Measurements from ENCODE around the gene DCP1B.
A peak's percentile ranks its signal among the peaks of the same experiment; 100 is the strongest.

Gene DCP1B

DNA sequence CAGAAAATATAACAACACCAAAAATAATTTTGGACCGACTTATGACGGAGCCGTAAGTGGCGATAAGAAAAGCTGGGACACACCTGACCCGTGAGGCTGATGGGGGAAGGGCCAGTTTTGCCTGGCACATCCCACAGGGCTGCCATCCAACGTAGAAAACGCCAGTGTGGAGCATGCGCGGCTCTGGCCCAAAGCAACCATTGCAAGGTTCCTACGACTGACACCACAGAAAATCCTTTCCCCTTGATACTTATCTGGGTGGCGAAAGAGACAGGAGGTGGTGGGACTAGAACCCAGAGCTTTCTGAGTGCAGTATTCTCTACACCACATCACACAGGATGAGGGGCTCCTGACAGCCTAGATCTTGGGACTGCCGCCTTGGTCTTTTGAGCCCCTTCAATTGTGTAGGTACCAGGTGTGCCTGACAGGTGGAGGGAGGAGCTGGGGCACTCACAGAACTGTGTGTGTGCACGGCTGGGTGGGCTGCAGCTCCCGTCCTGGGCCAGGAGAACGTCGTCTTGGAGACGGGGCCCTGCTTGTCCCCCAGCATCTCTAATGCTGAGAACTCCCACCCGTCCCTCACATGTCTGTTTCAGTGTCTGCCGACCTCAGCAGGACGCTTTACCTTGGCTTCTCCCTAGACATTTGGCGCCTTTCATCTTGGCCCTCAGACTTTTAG lies 68.4 kb downstream of the DCP1B start:
- H3K4me3 ChIP-seq (ENCODE audit: low read depth in 1 of 2, low read length in 2 of 2), result no peak overlapping the region
- no peaks in the 10 kb centered on the region for H3K9me3 ChIP-seq (ENCODE audit: control insufficient read depth in 1 of 2, low read length in 2 of 2)
- peak overlapping the region in 1 of 2 donors; percentile 1 for H3K9ac ChIP-seq (ENCODE audit: low read depth in 1 of 2, low read length in 2 of 2)
- no peaks in the 10 kb centered on the region for H3K36me3 ChIP-seq (ENCODE audit: control insufficient read depth in 1 of 2, insufficient read depth in 2 of 2, low read length in 2 of 2)
- H3K4me1 ChIP-seq (ENCODE audit: control insufficient read depth in 1 of 2, insufficient read depth in 2 of 2, low read length in 2 of 2), result peaks cover 40 to 42% of the 10 kb centered on the region in 2 donors
- no peaks in the 10 kb centered on the region for H3K27me3 ChIP-seq (ENCODE audit: control insufficient read depth in 1 of 2, insufficient read depth in 2 of 2, low read length in 2 of 2)
- H3K27ac ChIP-seq (ENCODE audit: low read depth, low read length), result no peak overlapping the region

DNA sequence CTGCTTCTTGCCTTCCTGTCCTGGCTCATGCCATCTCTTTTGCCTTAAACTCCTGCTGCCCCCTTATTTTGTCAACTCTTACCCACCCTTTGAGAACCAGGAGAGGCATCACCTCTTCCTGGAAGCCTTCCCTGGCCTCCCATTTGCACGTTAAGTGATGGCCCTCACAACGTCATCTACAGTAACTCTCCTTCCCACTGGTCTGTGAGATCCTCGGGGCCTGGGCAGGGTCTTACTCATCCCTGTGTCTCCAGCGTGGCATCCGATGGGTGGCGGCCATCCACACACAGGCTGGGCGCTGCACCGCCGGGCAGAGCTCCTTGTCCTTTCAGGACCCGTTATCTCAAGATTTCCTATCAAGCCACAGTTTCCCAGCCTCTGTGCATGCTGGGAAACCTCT lies 69.0 kb downstream of the DCP1B start:
- Histone ChIP-seq H3K27me3 (ENCODE audit: control insufficient read depth in 1 of 2, insufficient read depth in 2 of 2, low read length in 2 of 2) (no peaks in the 10 kb centered on the region), H3K9me3 (ENCODE audit: control insufficient read depth in 1 of 2, low read length in 2 of 2) (no peaks in the 10 kb centered on the region), H3K36me3 (ENCODE audit: control insufficient read depth in 1 of 2, insufficient read depth in 2 of 2, low read length in 2 of 2) (no peaks in the 10 kb centered on the region), H3K4me1 (ENCODE audit: control insufficient read depth in 1 of 2, insufficient read depth in 2 of 2, low read length in 2 of 2) (peaks cover 40 to 42% of the 10 kb centered on the region in 2 donors), H3K4me3 (ENCODE audit: low read depth in 1 of 2, low read length in 2 of 2) (no peak overlapping the region), H3K9ac (ENCODE audit: low read depth in 1 of 2, low read length in 2 of 2) (no peak overlapping the region), H3K27ac (ENCODE audit: low read depth, low read length) (no peak overlapping the region)

DNA sequence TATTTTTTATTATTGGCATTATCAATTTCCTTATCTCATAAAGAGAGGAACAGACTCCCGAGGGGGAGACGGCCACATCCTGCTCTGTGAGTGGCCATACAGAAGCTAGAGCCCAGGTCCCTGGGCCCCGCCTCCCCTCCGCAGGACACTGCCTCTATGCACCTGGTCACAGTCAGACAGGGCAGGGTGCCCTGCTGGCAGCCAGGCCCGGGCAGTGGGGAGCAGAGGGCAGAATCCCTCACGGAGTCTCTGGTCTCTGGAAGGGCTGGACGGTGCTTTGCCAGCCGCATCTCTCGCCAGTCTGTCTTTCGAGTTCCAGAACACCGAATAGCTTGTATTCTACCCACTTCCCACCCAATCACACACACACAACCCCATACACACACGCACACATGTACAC lies 69.4 kb downstream of the DCP1B start:
- Histone ChIP-seq H3K36me3 (ENCODE audit: control insufficient read depth in 1 of 2, insufficient read depth in 2 of 2, low read length in 2 of 2) (no peaks in the 10 kb centered on the region), H3K4me1 (ENCODE audit: control insufficient read depth in 1 of 2, insufficient read depth in 2 of 2, low read length in 2 of 2) (peaks cover 39 to 42% of the 10 kb centered on the region in 2 donors), H3K4me3 (ENCODE audit: low read depth in 1 of 2, low read length in 2 of 2) (no peak overlapping the region), H3K27ac (ENCODE audit: low read depth, low read length) (no peak overlapping the region), H3K9me3 (ENCODE audit: control insufficient read depth in 1 of 2, low read length in 2 of 2) (no peaks in the 10 kb centered on the region), H3K9ac (ENCODE audit: low read depth in 1 of 2, low read length in 2 of 2) (no peak overlapping the region), H3K27me3 (ENCODE audit: control insufficient read depth in 1 of 2, insufficient read depth in 2 of 2, low read length in 2 of 2) (no peaks in the 10 kb centered on the region)

DNA sequence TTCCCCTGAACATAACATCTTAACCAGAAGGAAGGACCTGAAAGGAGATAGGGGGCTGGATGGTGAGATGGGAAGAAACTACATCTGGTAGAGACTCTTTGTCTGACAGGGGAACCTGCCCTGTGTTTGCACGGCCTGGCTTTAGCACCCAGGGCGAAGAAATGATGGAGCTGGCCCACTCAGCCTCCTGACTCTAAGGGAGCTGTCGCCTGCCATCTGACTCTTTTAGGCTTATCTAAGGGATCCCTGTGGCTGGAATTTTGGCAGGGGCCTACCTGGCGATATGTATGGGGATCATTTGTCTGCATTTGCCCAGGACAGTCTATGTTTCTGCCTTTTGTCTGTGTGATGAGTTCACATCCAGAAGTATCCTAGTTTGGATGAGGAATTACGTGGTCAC lies 70.2 kb downstream of the DCP1B start:
- no peaks in the 10 kb centered on the region for H3K36me3 ChIP-seq (ENCODE audit: control insufficient read depth in 1 of 2, insufficient read depth in 2 of 2, low read length in 2 of 2)
- no peak overlapping the region for H3K9ac ChIP-seq (ENCODE audit: low read depth in 1 of 2, low read length in 2 of 2)
- H3K27me3 ChIP-seq (ENCODE audit: control insufficient read depth in 1 of 2, insufficient read depth in 2 of 2, low read length in 2 of 2), result no peaks in the 10 kb centered on the region
- H3K9me3 ChIP-seq (ENCODE audit: control insufficient read depth in 1 of 2, low read length in 2 of 2), result no peaks in the 10 kb centered on the region
- H3K4me3 ChIP-seq (ENCODE audit: low read depth in 1 of 2, low read length in 2 of 2), result no peak overlapping the region
- no peak overlapping the region for H3K27ac ChIP-seq (ENCODE audit: low read depth, low read length)
- peaks cover 34 to 39% of the 10 kb centered on the region in 2 donors for H3K4me1 ChIP-seq (ENCODE audit: control insufficient read depth in 1 of 2, insufficient read depth in 2 of 2, low read length in 2 of 2)

DNA sequence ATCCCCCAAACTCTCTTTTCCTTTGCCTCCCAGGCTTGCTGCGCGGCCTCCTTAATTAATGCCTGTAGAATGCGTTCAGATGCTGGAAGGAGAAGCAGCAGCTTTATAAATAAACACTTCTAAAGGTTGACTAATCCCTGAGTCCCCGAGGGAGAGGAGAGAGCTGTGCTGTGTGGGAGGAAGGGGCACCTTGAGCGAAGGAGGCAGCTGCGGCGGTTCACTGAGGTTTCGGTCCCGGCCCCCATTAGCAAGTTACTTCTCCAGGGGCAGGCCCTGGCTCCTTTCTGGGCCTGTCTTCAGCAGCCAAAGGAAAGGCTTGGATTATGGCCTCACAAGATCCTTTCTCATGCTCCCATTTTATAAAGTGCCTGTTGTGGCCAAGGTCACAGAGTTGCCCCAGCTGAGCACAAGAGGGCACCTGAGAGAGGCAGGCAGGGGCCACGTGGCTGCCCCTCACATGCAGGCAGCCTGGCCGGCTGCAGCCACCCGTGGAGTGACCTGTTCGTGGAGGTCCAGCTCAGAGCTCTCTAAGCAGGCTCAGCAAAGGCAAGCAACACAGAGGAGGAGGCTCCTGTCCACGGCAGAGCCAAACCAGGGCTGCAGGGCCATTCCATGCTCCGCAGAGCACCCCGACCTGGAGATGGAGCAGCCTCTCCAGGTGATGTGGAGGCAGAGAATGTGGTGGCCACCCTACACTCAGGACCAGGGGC lies 70.8 kb downstream of the DCP1B start:
- Histone ChIP-seq H3K36me3 (ENCODE audit: control insufficient read depth in 1 of 2, insufficient read depth in 2 of 2, low read length in 2 of 2) (no peaks in the 10 kb centered on the region), H3K9ac (ENCODE audit: low read depth in 1 of 2, low read length in 2 of 2) (no peak overlapping the region), H3K4me3 (ENCODE audit: low read depth in 1 of 2, low read length in 2 of 2) (no peak overlapping the region), H3K27ac (ENCODE audit: low read depth, low read length) (no peak overlapping the region), H3K9me3 (ENCODE audit: control insufficient read depth in 1 of 2, low read length in 2 of 2) (no peaks in the 10 kb centered on the region), H3K27me3 (ENCODE audit: control insufficient read depth in 1 of 2, insufficient read depth in 2 of 2, low read length in 2 of 2) (no peaks in the 10 kb centered on the region), H3K4me1 (ENCODE audit: control insufficient read depth in 1 of 2, insufficient read depth in 2 of 2, low read length in 2 of 2) (peaks cover 28 to 35% of the 10 kb centered on the region in 2 donors)

DNA sequence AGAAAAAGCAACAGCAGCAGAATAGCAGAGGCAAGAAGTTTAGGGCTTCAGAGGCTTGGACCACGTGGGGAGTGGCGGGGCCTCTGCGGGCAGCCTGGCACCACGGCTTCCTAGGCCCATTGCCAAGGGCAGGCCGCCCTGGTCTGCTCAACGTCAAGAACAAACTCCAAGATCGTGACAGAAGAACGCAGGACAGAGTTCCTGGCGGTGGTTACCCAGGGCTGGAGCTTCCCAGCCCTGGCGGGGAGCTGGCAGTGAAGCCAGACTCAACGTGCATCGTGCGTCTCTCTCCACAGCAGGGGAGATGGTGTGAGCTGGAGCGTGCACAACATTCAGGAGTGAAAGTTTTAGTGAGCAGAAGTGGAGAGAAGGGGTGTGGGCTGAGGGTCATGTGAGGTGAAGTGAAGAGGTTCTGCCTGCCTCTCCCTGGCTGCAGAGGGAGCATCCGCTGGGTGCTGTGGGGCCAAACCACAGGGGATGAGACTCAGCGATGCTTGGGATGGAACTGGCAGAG lies 71.9 kb downstream of the DCP1B start:
- no peak overlapping the region for H3K9ac ChIP-seq (ENCODE audit: low read depth in 1 of 2, low read length in 2 of 2)
- no peaks in the 10 kb centered on the region for H3K36me3 ChIP-seq (ENCODE audit: control insufficient read depth in 1 of 2, insufficient read depth in 2 of 2, low read length in 2 of 2)
- H3K27me3 ChIP-seq (ENCODE audit: control insufficient read depth in 1 of 2, insufficient read depth in 2 of 2, low read length in 2 of 2), result no peaks in the 10 kb centered on the region
- H3K4me1 ChIP-seq (ENCODE audit: control insufficient read depth in 1 of 2, insufficient read depth in 2 of 2, low read length in 2 of 2), result peaks cover 22 to 28% of the 10 kb centered on the region in 2 donors
- H3K27ac ChIP-seq (ENCODE audit: low read depth, low read length), result no peak overlapping the region
- no peak overlapping the region for H3K4me3 ChIP-seq (ENCODE audit: low read depth in 1 of 2, low read length in 2 of 2)
- H3K9me3 ChIP-seq (ENCODE audit: control insufficient read depth in 1 of 2, low read length in 2 of 2), result no peaks in the 10 kb centered on the region

DNA sequence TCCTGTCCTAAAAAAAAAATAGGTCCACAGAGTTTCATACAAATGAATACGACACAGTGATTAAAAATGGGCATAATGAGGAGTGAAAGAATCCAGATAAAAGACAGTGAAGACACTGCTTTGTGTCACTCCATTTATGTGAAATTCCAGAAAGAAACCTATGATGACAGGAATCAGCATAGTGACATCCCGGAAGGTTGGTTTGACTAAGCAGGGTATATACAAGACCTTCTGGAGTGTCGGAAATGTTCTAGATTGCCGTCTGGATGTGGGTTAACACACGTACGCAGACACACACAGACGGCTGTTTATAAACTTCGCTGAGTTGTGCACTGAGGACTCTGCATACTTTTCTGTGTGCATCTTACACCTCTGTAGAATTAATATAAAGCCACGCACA lies 72.6 kb downstream of the DCP1B start:
- H3K4me1 ChIP-seq (ENCODE audit: control insufficient read depth in 1 of 2, insufficient read depth in 2 of 2, low read length in 2 of 2), result peaks cover 15 to 21% of the 10 kb centered on the region in 2 donors

DNA sequence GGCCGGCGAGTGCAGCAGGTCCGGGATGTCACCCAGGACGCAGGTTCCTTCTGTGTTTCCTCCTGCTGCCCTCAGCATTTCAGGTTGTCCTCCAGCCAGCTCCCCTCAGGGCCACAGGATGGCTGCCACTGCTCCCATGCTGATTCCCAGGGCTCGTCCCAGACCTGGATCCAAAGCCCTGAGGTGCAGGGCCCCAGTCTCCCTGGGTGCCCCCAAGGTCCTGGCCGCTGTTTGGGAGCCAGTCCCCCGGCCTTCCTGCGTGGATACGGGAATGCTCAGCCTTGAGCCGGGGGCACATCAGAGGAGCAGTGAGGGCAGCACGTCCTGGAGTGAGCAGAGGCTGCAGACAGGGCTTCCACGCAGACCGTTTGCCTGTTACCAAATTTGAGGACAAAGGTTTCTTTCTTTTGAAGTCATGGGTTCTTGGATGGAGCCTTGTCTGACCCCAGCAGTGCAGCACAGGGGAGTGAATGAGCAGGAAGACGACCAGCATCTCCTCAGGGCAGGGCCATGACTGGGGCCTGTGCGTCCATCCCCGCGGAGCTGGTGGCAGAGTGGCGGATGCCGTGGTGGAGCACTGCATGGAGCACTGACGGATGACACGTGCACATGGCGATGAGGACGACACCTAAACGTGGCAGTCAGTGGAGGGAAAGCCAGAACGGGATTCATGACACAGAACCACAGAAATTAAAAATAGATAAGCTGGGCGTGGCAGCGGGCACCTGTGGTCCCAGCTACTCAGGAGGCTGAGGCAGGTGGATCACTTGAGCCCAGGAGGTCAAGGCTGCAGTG lies 73.3 kb downstream of the DCP1B start:
- no peak overlapping the region for H3K27ac ChIP-seq (ENCODE audit: low read depth, low read length)
- H3K9me3 ChIP-seq (ENCODE audit: control insufficient read depth in 1 of 2, low read length in 2 of 2), result no peaks in the 10 kb centered on the region
- no peak overlapping the region for H3K4me3 ChIP-seq (ENCODE audit: low read depth in 1 of 2, low read length in 2 of 2)
- H3K4me1 ChIP-seq (ENCODE audit: control insufficient read depth in 1 of 2, insufficient read depth in 2 of 2, low read length in 2 of 2), result peaks cover 13 to 16% of the 10 kb centered on the region in 2 donors
- H3K27me3 ChIP-seq (ENCODE audit: control insufficient read depth in 1 of 2, insufficient read depth in 2 of 2, low read length in 2 of 2), result no peaks in the 10 kb centered on the region
- no peaks in the 10 kb centered on the region for H3K36me3 ChIP-seq (ENCODE audit: control insufficient read depth in 1 of 2, insufficient read depth in 2 of 2, low read length in 2 of 2)
- H3K9ac ChIP-seq (ENCODE audit: low read depth in 1 of 2, low read length in 2 of 2), result no peak overlapping the region

More for the DNA sequence above, 72.6 kb downstream of the DCP1B start:
- Histone ChIP-seq H3K27ac (ENCODE audit: low read depth, low read length) (no peak overlapping the region), H3K36me3 (ENCODE audit: control insufficient read depth in 1 of 2, insufficient read depth in 2 of 2, low read length in 2 of 2) (no peaks in the 10 kb centered on the region), H3K9me3 (ENCODE audit: control insufficient read depth in 1 of 2, low read length in 2 of 2) (no peaks in the 10 kb centered on the region), H3K27me3 (ENCODE audit: control insufficient read depth in 1 of 2, insufficient read depth in 2 of 2, low read length in 2 of 2) (no peaks in the 10 kb centered on the region), H3K4me3 (ENCODE audit: low read depth in 1 of 2, low read length in 2 of 2) (no peak overlapping the region), H3K9ac (ENCODE audit: low read depth in 1 of 2, low read length in 2 of 2) (no peak overlapping the region)

DNA sequence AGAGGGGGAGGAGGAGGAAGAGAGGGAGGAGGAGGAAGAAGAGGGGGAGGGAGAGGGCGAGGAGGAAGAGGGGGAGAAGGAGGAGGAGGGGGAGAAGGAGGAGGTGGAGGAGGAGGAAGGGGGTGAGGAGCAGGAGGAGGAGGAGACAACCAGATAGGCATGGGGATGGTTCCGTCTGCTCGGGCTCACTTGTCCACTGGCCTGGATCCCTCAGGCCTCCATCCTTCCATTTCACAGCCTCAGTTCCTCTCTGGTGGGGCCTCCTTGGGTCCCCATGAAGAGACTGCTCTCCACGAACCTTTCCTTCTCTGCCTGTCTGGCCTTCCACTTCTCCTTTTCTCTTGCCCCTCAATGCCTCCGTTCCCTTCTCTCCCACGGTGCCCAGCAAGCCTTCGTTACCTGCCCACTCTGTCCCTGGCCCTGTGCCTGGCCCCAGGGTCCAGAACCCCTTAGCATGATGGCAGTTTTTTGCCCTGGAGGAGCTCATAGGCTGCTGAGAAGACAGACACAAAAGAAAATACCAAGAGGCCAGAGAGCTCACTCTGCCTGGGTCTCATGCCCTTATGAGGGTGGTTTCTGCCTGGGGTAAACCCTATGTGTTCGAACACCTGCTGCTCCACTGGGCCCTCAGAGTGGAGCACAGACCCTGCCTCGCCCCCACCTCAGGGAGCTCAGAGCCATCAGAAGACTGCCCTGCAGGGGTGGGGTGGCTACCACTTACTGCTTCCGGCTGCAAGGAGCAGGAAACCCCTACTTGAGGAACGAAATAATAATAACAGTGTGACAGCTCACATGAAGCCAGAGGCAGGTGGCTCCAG lies 74.1 kb downstream of the DCP1B start:
- Histone ChIP-seq H3K4me3 (ENCODE audit: low read depth in 1 of 2, low read length in 2 of 2) (no peak overlapping the region), H3K27me3 (ENCODE audit: control insufficient read depth in 1 of 2, insufficient read depth in 2 of 2, low read length in 2 of 2) (no peaks in the 10 kb centered on the region), H3K9ac (ENCODE audit: low read depth in 1 of 2, low read length in 2 of 2) (no peak overlapping the region), H3K27ac (ENCODE audit: low read depth, low read length) (no peak overlapping the region), H3K36me3 (ENCODE audit: control insufficient read depth in 1 of 2, insufficient read depth in 2 of 2, low read length in 2 of 2) (no peaks in the 10 kb centered on the region), H3K4me1 (ENCODE audit: control insufficient read depth in 1 of 2, insufficient read depth in 2 of 2, low read length in 2 of 2) (peaks cover 13 to 14% of the 10 kb centered on the region in 2 donors), H3K9me3 (ENCODE audit: control insufficient read depth in 1 of 2, low read length in 2 of 2) (no peaks in the 10 kb centered on the region)

All from duodenal mucosa (tissue), 2 donors.